C4-2B (cell line): Measurements from ENCODE around the gene C17orf113.

Experiments
- H3K27ac ChIP-seq: fragments of 450-650 bp; 2 replicates; pipeline ENCODE4 v1.5.1; 2017
- CTCF ChIP-seq: fragments of 450-650 bp; conservative IDR thresholded peaks from 2 replicates; pipeline ENCODE4 v1.5.1; 2017; ENCODE audit warnings: mild to moderate bottlenecking
- ZFX ChIP-seq: fragments of 450-650 bp; IDR thresholded peaks from 2 replicates; pipeline ENCODE4 v1.6.1; 2017

Gene C17orf113

GRCh38 chr17:42090964-42091790 is 40.8 kb upstream of the C17orf113 start:
- no peak for TF ChIP-seq ZFX
- no peak overlapping the region for H3K27ac ChIP-seq

DNA sequence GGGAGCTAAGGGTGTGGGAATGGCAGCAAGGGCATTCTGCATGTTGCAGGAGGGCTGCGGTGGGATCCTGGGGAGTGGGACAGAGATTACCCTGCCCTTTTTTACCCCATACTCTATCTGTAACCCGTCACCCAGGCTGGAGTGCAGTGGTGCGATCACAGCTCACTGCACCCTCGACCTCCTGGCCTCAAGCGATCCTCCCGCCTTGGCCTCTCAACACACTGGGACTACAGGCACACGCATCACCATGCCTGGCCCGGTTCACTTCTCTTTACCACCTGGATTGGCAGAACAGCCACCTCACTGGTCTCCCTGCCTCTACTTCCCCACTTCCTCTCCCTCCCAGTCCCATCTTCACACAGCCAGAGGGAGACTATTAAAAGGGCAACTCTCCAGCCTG is 38.3 kb upstream of the C17orf113 start:
- TF ChIP-seq ZFX (no peak), CTCF (no peak)

GRCh38 chr17:42087736-42088705 is 37.6 kb upstream of the C17orf113 start:
- H3K27ac ChIP-seq: no peak overlapping the region
- TF ChIP-seq CTCF (no peak), ZFX (no peak)

More for the DNA sequence above, 38.3 kb upstream of the C17orf113 start:
- H3K27ac ChIP-seq: no peak overlapping the region

DNA sequence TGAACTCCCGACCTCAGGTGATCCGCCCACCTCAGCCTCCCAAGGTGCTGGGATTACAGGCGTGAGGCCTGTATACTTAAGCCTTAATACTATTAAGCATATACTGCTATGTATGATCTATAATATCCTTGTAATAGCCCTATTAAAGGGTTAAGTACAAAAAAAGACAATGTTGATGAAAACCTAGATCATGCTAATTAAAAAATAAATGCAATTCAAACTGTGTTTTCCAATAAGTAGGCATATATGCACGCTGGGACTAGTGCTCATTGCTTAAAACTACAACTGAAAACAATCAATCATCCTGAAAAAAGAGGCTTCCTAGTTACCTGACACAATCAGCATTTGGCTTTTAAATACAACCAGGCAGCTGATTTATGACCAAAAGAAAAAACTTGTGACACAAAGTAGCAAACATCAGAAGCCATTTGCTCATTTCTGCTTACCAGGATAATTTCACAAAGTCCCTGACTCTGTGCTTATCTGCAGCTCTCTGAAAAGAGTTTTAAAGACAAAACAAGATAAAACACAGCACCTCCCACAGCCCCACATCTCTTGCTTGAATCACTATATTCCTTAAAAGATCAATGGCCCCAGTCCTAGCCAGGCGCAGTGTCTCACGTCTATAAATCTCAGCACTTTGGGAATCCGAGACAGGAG is 36.8 kb upstream of the C17orf113 start:
- no peak for TF ChIP-seq ZFX
- no peak for TF ChIP-seq CTCF
- H3K27ac ChIP-seq: no peak overlapping the region

DNA sequence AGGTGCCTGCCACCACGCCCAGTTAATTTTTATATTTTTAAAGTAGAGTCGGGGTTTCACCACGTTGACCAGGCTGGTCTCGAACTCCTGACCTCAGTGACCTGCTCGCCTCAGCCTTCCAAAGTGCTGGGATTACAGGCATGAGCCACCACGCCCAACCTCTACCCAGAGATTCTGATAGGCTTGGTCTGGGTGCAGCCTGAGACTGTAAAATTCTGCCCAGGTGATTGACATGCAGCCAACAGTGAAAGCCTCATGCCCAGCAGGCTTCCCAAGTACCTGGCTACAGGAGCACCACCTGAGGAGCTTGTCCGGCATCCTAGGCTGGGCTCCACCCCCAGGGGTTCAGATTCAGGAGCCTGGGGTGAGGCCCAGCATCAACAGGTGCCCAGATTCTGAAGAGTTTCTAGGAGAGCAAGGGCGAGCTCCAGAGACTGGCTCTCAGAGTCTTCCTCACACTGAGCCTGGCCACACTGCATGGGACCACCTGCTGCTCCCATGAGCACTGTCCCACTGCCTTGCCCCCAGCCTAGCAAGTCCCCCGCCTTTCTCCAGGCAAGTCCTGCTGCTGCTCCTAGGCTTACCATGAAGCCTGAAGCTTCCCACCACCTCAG is 31.2 kb upstream of the C17orf113 start:
- no peak for TF ChIP-seq CTCF
- no peak for TF ChIP-seq ZFX
- no peak overlapping the region for H3K27ac ChIP-seq

DNA sequence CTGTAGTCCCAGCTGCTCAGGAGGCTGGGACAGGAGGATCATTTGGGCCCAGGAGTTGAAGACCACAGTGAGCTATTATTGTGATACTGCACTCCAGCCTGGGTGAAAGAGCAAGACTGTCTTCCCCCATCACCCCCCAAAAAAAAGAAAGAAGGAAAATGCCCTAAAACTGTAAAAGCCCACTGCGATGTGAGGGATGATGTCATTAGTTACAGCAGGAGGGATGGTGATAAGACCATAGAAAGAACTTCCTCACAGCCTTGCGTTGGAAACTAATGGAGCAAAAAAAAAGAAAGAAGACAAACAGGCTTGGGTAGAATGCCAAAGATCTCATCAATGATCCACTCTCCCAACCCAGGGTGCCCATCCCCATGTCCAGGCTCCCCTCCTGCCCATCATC is 29.1 kb upstream of the C17orf113 start:
- no peak for TF ChIP-seq ZFX
- TF ChIP-seq CTCF: no peak
- no peak overlapping the region for H3K27ac ChIP-seq

DNA sequence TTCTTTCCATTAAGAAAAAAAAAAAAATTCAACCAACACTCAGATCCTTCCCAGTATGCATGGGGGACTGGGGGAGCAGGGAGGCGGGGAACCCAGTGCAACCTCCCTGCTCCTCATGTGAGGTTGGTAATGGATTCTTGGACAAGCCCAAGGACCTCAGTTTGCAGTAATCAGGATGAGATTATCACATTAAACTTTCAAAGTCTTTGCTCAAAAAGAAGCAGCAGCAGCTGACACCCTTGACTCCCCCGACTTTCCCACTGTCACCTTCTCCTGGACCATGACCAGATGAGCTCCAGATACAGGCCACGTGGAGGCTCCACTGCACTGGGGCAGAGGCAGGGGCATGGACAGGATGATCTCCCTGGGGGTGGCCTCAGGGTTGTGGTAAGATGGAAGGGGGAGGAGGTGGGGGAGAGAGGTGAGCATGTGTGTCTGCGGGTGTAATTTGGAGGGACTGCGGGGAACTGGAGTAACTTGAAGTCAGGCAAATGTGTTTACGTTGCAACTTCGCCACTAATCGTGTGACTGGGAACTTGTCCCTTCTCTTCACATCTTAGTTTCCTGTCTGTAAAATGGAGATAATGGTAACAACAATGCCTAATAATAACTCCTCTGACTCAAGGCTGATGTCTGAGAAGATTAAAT is 28.1 kb upstream of the C17orf113 start:
- no peak overlapping the region for H3K27ac ChIP-seq
- no peak for TF ChIP-seq ZFX
- TF ChIP-seq CTCF: no peak
